Ovary (tissue), 3 donors: ENCODE measurements around the gene MSH2.

ENCODE experiments used
- CTCF ChIP-seq, 3 donors: fragments of 450-650 bp in 2 of 3; fragments of 200-600 bp in 1 of 3; IDR thresholded peaks; one replicate each; pipeline versions ENCODE4 v1.5.1 to v1.8.0; 2016 to 2022; ENCODE audit warnings: antibody characterized with exemption in 3 of 3, mild to moderate bottlenecking in 1 of 3
- EP300 ChIP-seq: sonication (generic); formaldehyde crosslinking; IDR thresholded peaks from one replicate; pipeline ENCODE4 v1.6.1; 2017; ENCODE audit warnings: antibody characterized with exemption
- POLR2A ChIP-seq: fragments of 450-650 bp; IDR thresholded peaks from one replicate; pipeline ENCODE4 v1.6.1; 2017; ENCODE audit warnings: antibody characterized with exemption, mild to moderate bottlenecking, moderate library complexity
- donor health status: DM: no; HTN: no; CAD: no.

DNA sequence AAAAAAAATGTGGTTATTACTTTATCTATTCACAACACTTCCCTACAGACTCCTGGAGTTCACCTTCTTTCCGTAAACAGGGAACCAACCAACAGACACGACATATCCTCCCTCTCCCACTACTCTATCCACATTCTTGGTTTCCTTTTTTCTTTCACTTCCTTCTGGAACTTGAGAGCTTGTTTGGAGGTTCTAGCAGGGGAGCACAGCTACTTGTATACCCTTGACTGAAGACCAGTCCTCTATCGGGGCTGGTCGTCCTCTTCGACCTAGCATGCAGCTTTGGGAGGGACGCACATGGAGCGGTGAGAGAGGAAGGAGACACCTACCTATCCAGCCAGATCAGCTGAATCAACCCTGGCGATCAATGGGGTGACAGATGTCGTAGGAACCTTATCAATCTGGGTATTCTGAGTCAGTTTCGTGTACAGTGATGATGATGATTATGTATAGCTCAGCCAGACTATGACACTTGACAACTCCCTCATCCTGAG, 43.5 kb upstream of the MSH2 start:
- TF ChIP-seq CTCF (IDR thresholded peaks at IDR 0.05) = no peak
- TF ChIP-seq POLR2A = no peak
- TF ChIP-seq EP300 = no peak
